Activated T-cell treated with anti-CD3 and anti-CD28 coated beads, Interleukin-2, amount 50 U/mL, for 4 hours (primary cell): Measurements from ENCODE around the gene TACR1. TPM values are rescaled to one million over a fixed set of nuclear protein-coding genes. Genes with fewer than 3 reads are reported as not detected.
"Not testable (repeated sequence)": the region's sequence is repeated elsewhere in the genome, so short reads cannot be mapped to it uniquely, and the experiment has no call there.

Experiments
- ATAC-seq, 2 donors: fragments of 200-7000 bp; cut with Tn5 transposase; one replicate each; pipeline ENCODE4 v1.10.0; 2021
- DNase-seq: peaks from one replicate; pipeline ENCODE4 v3.0.0-alpha.2; 2020
- H3K27me3 Mint-ChIP-seq: one replicate; pipeline ENCODE4 v1.8.0; 2021; ENCODE audit warnings: low read depth, mixed read lengths
- H3K36me3 Mint-ChIP-seq: one replicate; pipeline ENCODE4 v1.8.0; 2022; ENCODE audit warnings: mixed read lengths; ENCODE audit not compliant: insufficient read depth
- H3K4me1 Mint-ChIP-seq: one replicate; pipeline ENCODE4 v1.8.0; 2021; ENCODE audit warnings: low read depth, mixed read lengths
- H3K4me3 Mint-ChIP-seq: one replicate; pipeline ENCODE4 v1.8.0; 2021; ENCODE audit warnings: mild to moderate bottlenecking, moderate library complexity, mixed read lengths
- H3K9me3 Mint-ChIP-seq: one replicate; pipeline ENCODE4 v1.8.0; 2021; ENCODE audit warnings: mixed read lengths
- total RNA-seq, 3 donors: library from RNA; stranded (reverse); gene quantifications; one replicate each; pipeline ENCODE4 v1.2.1, GENCODE V29; 2021

The TACR1 gene
- not detected for total RNA-seq

- peak within 1 kb of the TSS; percentile 55 for H3K4me3 Mint-ChIP-seq
- H3K9me3 Mint-ChIP-seq = no peaks in the 10 kb centered on the region
- H3K4me1 Mint-ChIP-seq = peaks cover 11% of the 10 kb centered on the region
- peaks cover 72% of the 10 kb centered on the region for H3K27me3 Mint-ChIP-seq
- ATAC-seq (peak; percentile 72 to 75), DNase-seq (peak; percentile 12)
- H3K36me3 Mint-ChIP-seq = no peaks in the 10 kb centered on the region
These were observed at the start of gene TACR1 for GRCh38 chr2:75199428-75200011. TSS of gene TACR1 (minus strand) at chr2:75199520. CDS start at chr2:75198934, 586 bp downstream.

- H3K4me3 Mint-ChIP-seq, H3K27me3 Mint-ChIP-seq, H3K4me1 Mint-ChIP-seq, H3K36me3 Mint-ChIP-seq, DNase-seq, ATAC-seq: not testable (repeated sequence)
- H3K9me3 Mint-ChIP-seq = peaks cover 11% of the 10 kb centered on the region
These were observed 49.3 kb upstream of the TACR1 start for GRCh38 chr2:75248581-75248980.

GRCh38 chr2:75246441-75247167, 47.3 kb upstream of the TACR1 start:
- no peak for DNase-seq
- Mint-ChIP-seq H3K36me3 (no peaks in the 10 kb centered on the region), H3K4me1 (no peaks in the 10 kb centered on the region), H3K27me3 (peaks cover 2% of the 10 kb centered on the region), H3K9me3 (peaks cover 18% of the 10 kb centered on the region), H3K4me3 (no peak overlapping the region)
- ATAC-seq = no peak

- Mint-ChIP-seq H3K4me1 (no peaks in the 10 kb centered on the region), H3K27me3 (peaks cover 6% of the 10 kb centered on the region), H3K4me3 (no peak overlapping the region), H3K9me3 (peaks cover 10% of the 10 kb centered on the region), H3K36me3 (no peaks in the 10 kb centered on the region)
- ATAC-seq (no peak), DNase-seq (no peak)
These were observed 43.9 kb upstream of the TACR1 start for GRCh38 chr2:75243219-75243618.

- H3K4me1 Mint-ChIP-seq = no peaks in the 10 kb centered on the region
- H3K27me3 Mint-ChIP-seq = peaks cover 6% of the 10 kb centered on the region
- H3K4me3 Mint-ChIP-seq = no peak overlapping the region
- H3K36me3 Mint-ChIP-seq = no peaks in the 10 kb centered on the region
- DNase-seq (no peak), ATAC-seq (no peak)
- H3K9me3 Mint-ChIP-seq = peaks cover 10% of the 10 kb centered on the region
These were observed 42.4 kb upstream of the TACR1 start for GRCh38 chr2:75241696-75242095.

GRCh38 chr2:75238670-75239330, 39.5 kb upstream of the TACR1 start:
- Mint-ChIP-seq H3K9me3 (peaks cover 9% of the 10 kb centered on the region), H3K36me3 (no peaks in the 10 kb centered on the region), H3K4me1 (no peaks in the 10 kb centered on the region), H3K27me3 (peaks cover 4% of the 10 kb centered on the region), H3K4me3 (no peak overlapping the region)
- ATAC-seq (no peak), DNase-seq (no peak)

- Mint-ChIP-seq H3K4me1 (no peaks in the 10 kb centered on the region), H3K27me3 (peaks cover 4% of the 10 kb centered on the region), H3K4me3 (no peak overlapping the region), H3K36me3 (no peaks in the 10 kb centered on the region), H3K9me3 (peaks cover 3% of the 10 kb centered on the region)
- DNase-seq = no peak
- no peak for ATAC-seq
These were observed 38.0 kb upstream of the TACR1 start for GRCh38 chr2:75237296-75237695.

- Mint-ChIP-seq H3K36me3 (no peaks in the 10 kb centered on the region), H3K4me3 (no peak overlapping the region), H3K4me1 (no peaks in the 10 kb centered on the region), H3K9me3 (no peaks in the 10 kb centered on the region), H3K27me3 (no peaks in the 10 kb centered on the region)
- ATAC-seq = no peak
- no peak for DNase-seq
These were observed 34.6 kb upstream of the TACR1 start for GRCh38 chr2:75233965-75234364.

- H3K4me1 Mint-ChIP-seq = no peaks in the 10 kb centered on the region
- ATAC-seq (no peak), DNase-seq (no peak)
- H3K27me3 Mint-ChIP-seq = peaks cover 4% of the 10 kb centered on the region
- no peaks in the 10 kb centered on the region for H3K9me3 Mint-ChIP-seq
- no peak overlapping the region for H3K4me3 Mint-ChIP-seq
- no peaks in the 10 kb centered on the region for H3K36me3 Mint-ChIP-seq
These were observed 27.3 kb upstream of the TACR1 start for GRCh38 chr2:75226617-75227016.

GRCh38 chr2:75226099-75226498, 26.8 kb upstream of the TACR1 start:
- no peaks in the 10 kb centered on the region for H3K9me3 Mint-ChIP-seq
- DNase-seq (no peak), ATAC-seq (no peak)
- peaks cover 4% of the 10 kb centered on the region for H3K27me3 Mint-ChIP-seq
- no peaks in the 10 kb centered on the region for H3K4me1 Mint-ChIP-seq
- H3K36me3 Mint-ChIP-seq = no peaks in the 10 kb centered on the region
- no peak overlapping the region for H3K4me3 Mint-ChIP-seq

- Mint-ChIP-seq H3K9me3 (no peaks in the 10 kb centered on the region), H3K36me3 (no peaks in the 10 kb centered on the region), H3K4me1 (no peaks in the 10 kb centered on the region), H3K27me3 (peaks cover 4% of the 10 kb centered on the region), H3K4me3 (no peak overlapping the region)
- ATAC-seq (no peak), DNase-seq (no peak)
These were observed 25.3 kb upstream of the TACR1 start for GRCh38 chr2:75224636-75225094.

GRCh38 chr2:75222527-75222926, 23.2 kb upstream of the TACR1 start:
- no peaks in the 10 kb centered on the region for H3K36me3 Mint-ChIP-seq
- H3K9me3 Mint-ChIP-seq = no peaks in the 10 kb centered on the region
- H3K27me3 Mint-ChIP-seq = no peaks in the 10 kb centered on the region
- no peaks in the 10 kb centered on the region for H3K4me1 Mint-ChIP-seq
- H3K4me3 Mint-ChIP-seq = no peak overlapping the region
- no peak for DNase-seq
- no peak for ATAC-seq

- Mint-ChIP-seq H3K27me3 (no peaks in the 10 kb centered on the region), H3K9me3 (no peaks in the 10 kb centered on the region), H3K4me1 (no peaks in the 10 kb centered on the region), H3K36me3 (no peaks in the 10 kb centered on the region), H3K4me3 (no peak overlapping the region)
- ATAC-seq (no peak), DNase-seq (no peak)
These were observed 22.5 kb upstream of the TACR1 start for GRCh38 chr2:75221862-75222261.

- not testable (repeated sequence) for ATAC-seq
These were observed 19.9 kb upstream of the TACR1 start for GRCh38 chr2:75219213-75219612.

More at GRCh38 chr2:75219213-75219612, 19.9 kb upstream of the TACR1 start:
- H3K4me1 Mint-ChIP-seq, H3K4me3 Mint-ChIP-seq, H3K9me3 Mint-ChIP-seq, H3K36me3 Mint-ChIP-seq, DNase-seq, H3K27me3 Mint-ChIP-seq: not testable (repeated sequence)
